ENCODE measurements around the gene CHP2. TPM values are rescaled to one million over a fixed set of nuclear protein-coding genes. Genes with fewer than 3 reads are reported as not detected.

CHP2 gene
- total RNA-seq, 6 experiments from 2014 or later: not detected

GRCh38 chr16:23724785-23725131 is 30.1 kb upstream of the CHP2 start:
- no peak for TF ChIP-seq CTCF (IDR thresholded peaks at IDR 0.05)
- Mint-ChIP-seq H3K4me3 (no peak overlapping the region), H3K4me1 (ENCODE audit: low read depth) (peaks cover 12% of the 10 kb centered on the region), H3K27me3 (ENCODE audit: insufficient read depth) (peaks cover 8% of the 10 kb centered on the region; the same call in 1 of the 2 replicates), H3K9me3 (peaks cover 8% of the 10 kb centered on the region), H3K36me3 (ENCODE audit: low read depth) (no peaks in the 10 kb centered on the region; the same call in none of the 2 replicates), H3K27ac (no peak overlapping the region)
- DNase-seq: no peak

- Mint-ChIP-seq H3K4me3 (no peak overlapping the region), H3K4me1 (ENCODE audit: low read depth) (peaks cover 16% of the 10 kb centered on the region), H3K9me3 (peaks cover 8% of the 10 kb centered on the region), H3K27ac (no peak overlapping the region), H3K27me3 (ENCODE audit: insufficient read depth) (peaks cover 8% of the 10 kb centered on the region; the same call in 1 of the 2 replicates), H3K36me3 (ENCODE audit: low read depth) (no peaks in the 10 kb centered on the region; the same call in none of the 2 replicates)
- no peak for DNase-seq
- no peak for TF ChIP-seq CTCF (IDR thresholded peaks at IDR 0.05)
These were observed 28.1 kb upstream of the CHP2 start for GRCh38 chr16:23726710-23727109.

- peaks cover 3% of the 10 kb centered on the region for H3K9me3 Mint-ChIP-seq
- no peak overlapping the region for H3K4me3 Mint-ChIP-seq
- no peaks in the 10 kb centered on the region; the same call in 1 of the 2 replicates for H3K36me3 Mint-ChIP-seq (ENCODE audit: low read depth)
- peak; percentile 55 for TF ChIP-seq CTCF (IDR thresholded peaks at IDR 0.05)
- peaks cover 16% of the 10 kb centered on the region for H3K4me1 Mint-ChIP-seq (ENCODE audit: low read depth)
- DNase-seq: no peak
- H3K27ac Mint-ChIP-seq: no peak overlapping the region
- peaks cover 5% of the 10 kb centered on the region; the same call in 1 of the 2 replicates for H3K27me3 Mint-ChIP-seq (ENCODE audit: insufficient read depth)
These were observed 26.7 kb upstream of the CHP2 start for GRCh38 chr16:23728112-23728477.

GRCh38 chr16:23729503-23730424 is 25.1 kb upstream of the CHP2 start:
- H3K27ac Mint-ChIP-seq: no peak overlapping the region
- H3K4me3 Mint-ChIP-seq: no peak overlapping the region
- H3K9me3 Mint-ChIP-seq: no peaks in the 10 kb centered on the region

More at GRCh38 chr16:23729503-23730424, 25.1 kb upstream of the CHP2 start:
- TF ChIP-seq CTCF (IDR thresholded peaks at IDR 0.05): no peak
- Mint-ChIP-seq H3K36me3 (ENCODE audit: low read depth) (no peaks in the 10 kb centered on the region), H3K4me1 (ENCODE audit: low read depth) (peaks cover 16% of the 10 kb centered on the region), H3K27me3 (ENCODE audit: insufficient read depth) (peaks cover 2% of the 10 kb centered on the region; the same call in 1 of the 2 replicates)
- DNase-seq: no peak

Data from HFFc6 (cell line).